T-helper 17 cell (primary cell): ENCODE results near the gene AP2A2. TPM values are rescaled to one million over a fixed set of nuclear protein-coding genes. Genes with fewer than 3 reads are reported as not detected.

Source experiments
- ATAC-seq: fragments of 150-1000 bp; cut with Tn5 transposase; 2 replicates; pipeline ENCODE4 v1.10.0; 2021; ENCODE audit warnings: mild to moderate bottlenecking, moderate library complexity
- DNase-seq, 3 donors: peaks; one replicate each; pipeline versions ENCODE4 v3.0.0 to v3.0.0-alpha.2; 2020 to 2021
- H3K9me3 ChIP-seq: one replicate; pipeline ENCODE4 v1.7.0; 2013; ENCODE audit warnings: low read length, mild to moderate bottlenecking; ENCODE audit not compliant: control insufficient read depth, poor library complexity, severe bottlenecking
- H3K27ac Mint-ChIP-seq: one replicate; pipeline ENCODE4 v1.8.0; 2022; ENCODE audit warnings: mild to moderate bottlenecking, moderate library complexity, mixed read lengths
- H3K27me3 Mint-ChIP-seq: one replicate; pipeline ENCODE4 v1.8.0; 2022; ENCODE audit warnings: mixed read lengths
- H3K36me3 Mint-ChIP-seq: one replicate; pipeline ENCODE4 v1.8.0; 2022; ENCODE audit warnings: low read depth, mixed read lengths
- H3K4me1 Mint-ChIP-seq: one replicate; pipeline ENCODE4 v1.8.0; 2022; ENCODE audit warnings: mild to moderate bottlenecking, mixed read lengths
- H3K4me3 Mint-ChIP-seq: one replicate; pipeline ENCODE4 v1.8.0; 2022; ENCODE audit warnings: mild to moderate bottlenecking, moderate library complexity, mixed read lengths
- total RNA-seq, 4 donors: library from RNA in 2 of 4; stranded (reverse) in 2 of 4; gene quantifications; one replicate each; pipeline ENCODE4 v1.2.3 and lab custom pipeline; 2022 to 2026

AP2A2 gene
- total RNA-seq, 2 donors from 2014 or later = 71.1 to 74.0 TPM

- no peaks in the 10 kb centered on the region for H3K9me3 ChIP-seq
- no peak for DNase-seq
- no peak for ATAC-seq
- no peaks in the 10 kb centered on the region for H3K36me3 Mint-ChIP-seq
- no peak overlapping the region for H3K27ac Mint-ChIP-seq
- H3K27me3 Mint-ChIP-seq = no peaks in the 10 kb centered on the region
- no peak overlapping the region for H3K4me3 Mint-ChIP-seq
- peaks cover 15% of the 10 kb centered on the region for H3K4me1 Mint-ChIP-seq
Observed at GRCh38 chr11:1020211-1020905, 94.7 kb downstream of the AP2A2 start.

GRCh38 chr11:1022411-1022810, 96.7 kb downstream of the AP2A2 start:
- Mint-ChIP-seq H3K4me1 (peaks cover 6% of the 10 kb centered on the region), H3K4me3 (no peak overlapping the region), H3K27ac (no peak overlapping the region), H3K36me3 (no peaks in the 10 kb centered on the region), H3K27me3 (no peaks in the 10 kb centered on the region)
- H3K9me3 ChIP-seq = no peaks in the 10 kb centered on the region
- DNase-seq (no peak), ATAC-seq (no peak)

GRCh38 chr11:1022908-1023810, 97.5 kb downstream of the AP2A2 start:
- DNase-seq = no peak
- Mint-ChIP-seq H3K4me3 (no peak overlapping the region), H3K27me3 (no peaks in the 10 kb centered on the region), H3K27ac (no peak overlapping the region), H3K36me3 (no peaks in the 10 kb centered on the region), H3K4me1 (peaks cover 1% of the 10 kb centered on the region)
- ATAC-seq = no peak
- no peaks in the 10 kb centered on the region for H3K9me3 ChIP-seq

- Mint-ChIP-seq H3K4me1 (no peaks in the 10 kb centered on the region), H3K27me3 (no peaks in the 10 kb centered on the region), H3K36me3 (no peaks in the 10 kb centered on the region), H3K27ac (no peak overlapping the region), H3K4me3 (no peak overlapping the region)
- H3K9me3 ChIP-seq = no peaks in the 10 kb centered on the region
- DNase-seq = no peak
- no peak for ATAC-seq
Observed at GRCh38 chr11:1023811-1024596, 98.3 kb downstream of the AP2A2 start.

GRCh38 chr11:1024597-1025409, 99.1 kb downstream of the AP2A2 start:
- DNase-seq (no peak), ATAC-seq (no peak)
- Mint-ChIP-seq H3K4me1 (no peaks in the 10 kb centered on the region), H3K27me3 (no peaks in the 10 kb centered on the region), H3K4me3 (no peak overlapping the region), H3K36me3 (no peaks in the 10 kb centered on the region), H3K27ac (no peak overlapping the region)
- H3K9me3 ChIP-seq = no peaks in the 10 kb centered on the region

- Mint-ChIP-seq H3K36me3 (no peaks in the 10 kb centered on the region), H3K4me1 (no peaks in the 10 kb centered on the region)
- no peak for ATAC-seq
Observed at GRCh38 chr11:1025410-1026162, 99.9 kb downstream of the AP2A2 start.

GRCh38 chr11:1026163-1026450, 100.4 kb downstream of the AP2A2 start:
- no peaks in the 10 kb centered on the region for H3K9me3 ChIP-seq
- no peaks in the 10 kb centered on the region for H3K4me1 Mint-ChIP-seq
- DNase-seq = no peak
- ATAC-seq = no peak
- no peaks in the 10 kb centered on the region for H3K27me3 Mint-ChIP-seq
- no peak overlapping the region for H3K27ac Mint-ChIP-seq
- no peaks in the 10 kb centered on the region for H3K36me3 Mint-ChIP-seq
- H3K4me3 Mint-ChIP-seq = no peak overlapping the region

More at GRCh38 chr11:1025410-1026162, 99.9 kb downstream of the AP2A2 start:
- DNase-seq = no peak
- no peaks in the 10 kb centered on the region for H3K9me3 ChIP-seq
- Mint-ChIP-seq H3K27me3 (no peaks in the 10 kb centered on the region), H3K27ac (no peak overlapping the region), H3K4me3 (no peak overlapping the region)

GRCh38 chr11:1026641-1027482, 101.2 kb downstream of the AP2A2 start:
- no peak overlapping the region for H3K27ac Mint-ChIP-seq
- H3K9me3 ChIP-seq = no peaks in the 10 kb centered on the region
- no peaks in the 10 kb centered on the region for H3K27me3 Mint-ChIP-seq
- DNase-seq (no peak), ATAC-seq (no peak)
- no peaks in the 10 kb centered on the region for H3K36me3 Mint-ChIP-seq
- H3K4me3 Mint-ChIP-seq = no peak overlapping the region
- H3K4me1 Mint-ChIP-seq = no peaks in the 10 kb centered on the region

- Mint-ChIP-seq H3K27ac (no peak overlapping the region), H3K36me3 (no peaks in the 10 kb centered on the region), H3K27me3 (no peaks in the 10 kb centered on the region), H3K4me1 (no peaks in the 10 kb centered on the region), H3K4me3 (no peak overlapping the region)
- H3K9me3 ChIP-seq = no peaks in the 10 kb centered on the region
- DNase-seq = no peak
- ATAC-seq = no peak
Observed at GRCh38 chr11:1027483-1028290, 102.0 kb downstream of the AP2A2 start.

GRCh38 chr11:1028291-1028540, 102.5 kb downstream of the AP2A2 start:
- no peak for ATAC-seq
- H3K4me3 Mint-ChIP-seq = no peak overlapping the region
- no peaks in the 10 kb centered on the region for H3K27me3 Mint-ChIP-seq

GRCh38 chr11:1028616-1029015, 102.9 kb downstream of the AP2A2 start:
- ATAC-seq (no peak), DNase-seq (no peak)
- Mint-ChIP-seq H3K27me3 (no peaks in the 10 kb centered on the region), H3K36me3 (no peaks in the 10 kb centered on the region), H3K4me3 (no peak overlapping the region), H3K27ac (no peak overlapping the region), H3K4me1 (no peaks in the 10 kb centered on the region)
- H3K9me3 ChIP-seq = no peaks in the 10 kb centered on the region

More at GRCh38 chr11:1028291-1028540, 102.5 kb downstream of the AP2A2 start:
- Mint-ChIP-seq H3K36me3 (no peaks in the 10 kb centered on the region), H3K4me1 (no peaks in the 10 kb centered on the region), H3K27ac (no peak overlapping the region)
- DNase-seq = no peak
- H3K9me3 ChIP-seq = no peaks in the 10 kb centered on the region
